ENCODE data around the gene HK1.

Gene HK1

GRCh38 chr10:69240455-69240854, 37.8 kb upstream of the HK1 start:
- H3F3A ChIP-seq (ENCODE audit: insufficient read depth, low read length) = no peaks in the 10 kb centered on the region
- H3K36me3 ChIP-seq (ENCODE audit: insufficient read depth, low read length) = no peaks in the 10 kb centered on the region
- H3K27ac ChIP-seq (ENCODE audit: low read depth, low read length, poor library complexity, severe bottlenecking) = no peak overlapping the region
- TF ChIP-seq CTCF (IDR thresholded peaks at IDR 0.05; ENCODE audit: low read length) (no peak), EZH2 (IDR thresholded peaks at IDR 0.05; ENCODE audit: borderline replicate concordance, low read length) (no peak)
- no peaks in the 10 kb centered on the region for H4K20me1 ChIP-seq (ENCODE audit: insufficient read depth, low read length)
- no peak overlapping the region for H3K4me3 ChIP-seq (ENCODE audit: low read depth, low read length, poor library complexity, severe bottlenecking)
- no peak overlapping the region for H3K9ac ChIP-seq (ENCODE audit: low read length)
- no peaks in the 10 kb centered on the region for H3K9me2 ChIP-seq (ENCODE audit: low read depth, low read length)
- H3K9me3 ChIP-seq (ENCODE audit: low read length) = no peaks in the 10 kb centered on the region
- no peak overlapping the region for H2AFZ ChIP-seq (ENCODE audit: low read length)
- no peaks in the 10 kb centered on the region for H3K27me3 ChIP-seq (ENCODE audit: insufficient read depth, low read length)
- no peaks in the 10 kb centered on the region for H3K79me2 ChIP-seq (ENCODE audit: insufficient read depth, low read length)
- H3K4me1 ChIP-seq (ENCODE audit: insufficient read depth, low read length, severe bottlenecking) = no peaks in the 10 kb centered on the region
- H3K4me2 ChIP-seq (ENCODE audit: low read length) = no peak overlapping the region

- H3K9me3 ChIP-seq (ENCODE audit: low read length) = no peaks in the 10 kb centered on the region
- H4K20me1 ChIP-seq (ENCODE audit: insufficient read depth, low read length) = no peaks in the 10 kb centered on the region
- H3K9ac ChIP-seq (ENCODE audit: low read length) = no peak overlapping the region
- no peaks in the 10 kb centered on the region for H3K4me1 ChIP-seq (ENCODE audit: insufficient read depth, low read length, severe bottlenecking)
- no peaks in the 10 kb centered on the region for H3K9me2 ChIP-seq (ENCODE audit: low read depth, low read length)
- H3K36me3 ChIP-seq (ENCODE audit: insufficient read depth, low read length) = no peaks in the 10 kb centered on the region
- H3K4me3 ChIP-seq (ENCODE audit: low read depth, low read length, poor library complexity, severe bottlenecking) = no peak overlapping the region
- H3K79me2 ChIP-seq (ENCODE audit: insufficient read depth, low read length) = no peaks in the 10 kb centered on the region
- H3F3A ChIP-seq (ENCODE audit: insufficient read depth, low read length) = no peaks in the 10 kb centered on the region
- H3K27me3 ChIP-seq (ENCODE audit: insufficient read depth, low read length) = no peaks in the 10 kb centered on the region
- H3K4me2 ChIP-seq (ENCODE audit: low read length) = no peak overlapping the region
- no peak overlapping the region for H3K27ac ChIP-seq (ENCODE audit: low read depth, low read length, poor library complexity, severe bottlenecking)
- TF ChIP-seq CTCF (IDR thresholded peaks at IDR 0.05; ENCODE audit: low read length) (no peak), EZH2 (IDR thresholded peaks at IDR 0.05; ENCODE audit: borderline replicate concordance, low read length) (no peak)
- H2AFZ ChIP-seq (ENCODE audit: low read length) = no peak overlapping the region
These were observed 36.7 kb upstream of the HK1 start for GRCh38 chr10:69241575-69241974.

GRCh38 chr10:69242040-69242851, 36.0 kb upstream of the HK1 start:
- Histone ChIP-seq H3K4me1 (ENCODE audit: insufficient read depth, low read length, severe bottlenecking) (no peaks in the 10 kb centered on the region), H3K9me3 (ENCODE audit: low read length) (no peaks in the 10 kb centered on the region), H3K27me3 (ENCODE audit: insufficient read depth, low read length) (no peaks in the 10 kb centered on the region), H3K79me2 (ENCODE audit: insufficient read depth, low read length) (no peaks in the 10 kb centered on the region), H3K9me2 (ENCODE audit: low read depth, low read length) (no peaks in the 10 kb centered on the region), H3K9ac (ENCODE audit: low read length) (no peak overlapping the region), H2AFZ (ENCODE audit: low read length) (no peak overlapping the region), H3K27ac (ENCODE audit: low read depth, low read length, poor library complexity, severe bottlenecking) (no peak overlapping the region), H3K36me3 (ENCODE audit: insufficient read depth, low read length) (no peaks in the 10 kb centered on the region), H3K4me2 (ENCODE audit: low read length) (no peak overlapping the region), H4K20me1 (ENCODE audit: insufficient read depth, low read length) (no peaks in the 10 kb centered on the region), H3F3A (ENCODE audit: insufficient read depth, low read length) (no peaks in the 10 kb centered on the region), H3K4me3 (ENCODE audit: low read depth, low read length, poor library complexity, severe bottlenecking) (no peak overlapping the region)
- TF ChIP-seq CTCF (IDR thresholded peaks at IDR 0.05; ENCODE audit: low read length) (no peak), EZH2 (IDR thresholded peaks at IDR 0.05; ENCODE audit: borderline replicate concordance, low read length) (no peak)
